Parathyroid adenoma (tissue), 2 donors: Measurements from ENCODE around the gene EHMT2.

Experiments
- H2AFZ ChIP-seq: fragments of 300-600 bp; sonication (generic); one replicate; pipeline ENCODE4 v1.7.0; 2017; ENCODE audit warnings: antibody characterized with exemption, mild to moderate bottlenecking
- H3K27ac ChIP-seq: fragments of 300-600 bp; sonication (generic); one replicate; pipeline ENCODE4 v1.7.0; 2017
- H3K27me3 ChIP-seq: fragments of 300-600 bp; sonication (generic); one replicate; pipeline ENCODE4 v1.7.0; 2017; ENCODE audit warnings: low read length; ENCODE audit not compliant: control insufficient read depth, insufficient read depth
- H3K36me3 ChIP-seq: fragments of 300-600 bp; sonication (generic); one replicate; pipeline ENCODE4 v1.7.0; 2017; ENCODE audit warnings: low read length; ENCODE audit not compliant: control insufficient read depth, insufficient read depth
- H3K4me1 ChIP-seq: fragments of 300-600 bp; sonication (generic); one replicate; pipeline ENCODE4 v1.7.0; 2017; ENCODE audit warnings: control low read depth
- H3K4me2 ChIP-seq: fragments of 300-600 bp; sonication (generic); one replicate; pipeline ENCODE4 v1.7.0; 2017; ENCODE audit warnings: low read length
- H3K4me3 ChIP-seq: fragments of 300-600 bp; sonication (generic); one replicate; pipeline ENCODE4 v1.7.0; 2017; ENCODE audit warnings: low read depth, low read length
- H3K79me2 ChIP-seq: fragments of 300-600 bp; sonication (generic); one replicate; pipeline ENCODE4 v1.7.0; 2017; ENCODE audit warnings: control low read depth
- H3K9ac ChIP-seq: fragments of 300-600 bp; sonication (generic); one replicate; pipeline ENCODE4 v1.7.0; 2017; ENCODE audit warnings: mild to moderate bottlenecking
- H3K9me3 ChIP-seq: fragments of 300-600 bp; sonication (generic); one replicate; pipeline ENCODE4 v1.7.0; 2017; ENCODE audit warnings: low read length; ENCODE audit not compliant: control insufficient read depth
- CTCF ChIP-seq: fragments of 300-600 bp; sonication (generic); IDR thresholded peaks from one replicate; pipeline ENCODE4 v1.7.0; 2017; ENCODE audit warnings: antibody characterized with exemption, mild to moderate bottlenecking
- donor health status: primary hyperparathyroidism.

Gene EHMT2

DNA sequence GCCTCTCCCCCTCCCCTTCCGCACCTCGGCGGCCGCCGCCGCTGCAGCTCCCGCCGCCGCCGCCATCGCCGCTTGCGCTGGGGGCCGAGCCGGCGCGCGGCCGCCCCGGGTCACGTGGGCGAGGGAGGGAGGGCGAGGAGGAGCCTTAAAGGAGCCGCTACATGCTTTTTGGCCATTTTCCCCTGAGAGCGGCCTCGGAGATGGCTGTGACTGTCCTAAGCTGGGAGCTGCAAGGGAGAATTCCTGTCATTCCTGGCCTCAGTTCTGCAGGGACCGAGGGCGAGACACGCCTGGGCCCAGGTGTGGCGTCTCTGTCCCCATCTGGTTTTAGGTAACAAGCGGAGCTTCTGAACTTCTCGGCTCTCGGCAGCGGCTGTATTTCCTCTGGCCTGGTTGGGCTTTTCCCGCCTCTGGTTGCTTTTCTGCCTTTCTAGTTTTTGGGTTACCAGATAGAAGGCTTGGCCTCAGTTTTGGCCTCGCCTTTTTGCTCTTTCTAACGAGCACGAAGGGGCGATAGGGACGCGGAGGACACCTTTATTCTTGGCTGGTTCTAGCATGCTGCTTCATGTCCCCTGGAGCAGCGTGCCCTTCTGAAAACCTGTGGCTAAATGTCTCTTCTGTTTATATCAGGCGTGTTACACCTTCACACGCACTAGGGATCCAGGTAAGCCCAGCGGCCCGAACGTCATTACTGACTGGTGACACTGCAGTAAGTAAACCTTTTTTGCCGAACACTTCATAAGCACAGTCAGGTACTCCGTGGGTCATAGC, at the start of gene EHMT2:
EHMT2 (minus strand) TSS at position 87 of the 771 bp plus-strand sequence; CDS start at position 66, 21 bp downstream.
- no peaks in the 10 kb centered on the region for H3K36me3 ChIP-seq
- TF ChIP-seq CTCF, result no peak
- H2AFZ ChIP-seq, result peak within 1 kb of the TSS; percentile 89
- peak within 1 kb of the TSS; percentile 32 for H3K9ac ChIP-seq
- no peaks in the 10 kb centered on the region for H3K27me3 ChIP-seq
- H3K4me3 ChIP-seq, result peak within 1 kb of the TSS; percentile 87
- H3K4me1 ChIP-seq, result peaks cover 9% of the 10 kb centered on the region
- H3K27ac ChIP-seq, result peak within 1 kb of the TSS; percentile 82
- H3K9me3 ChIP-seq, result no peaks in the 10 kb centered on the region
- no peaks in the 10 kb centered on the region for H3K79me2 ChIP-seq
- peak within 1 kb of the TSS; percentile 78 for H3K4me2 ChIP-seq

DNA sequence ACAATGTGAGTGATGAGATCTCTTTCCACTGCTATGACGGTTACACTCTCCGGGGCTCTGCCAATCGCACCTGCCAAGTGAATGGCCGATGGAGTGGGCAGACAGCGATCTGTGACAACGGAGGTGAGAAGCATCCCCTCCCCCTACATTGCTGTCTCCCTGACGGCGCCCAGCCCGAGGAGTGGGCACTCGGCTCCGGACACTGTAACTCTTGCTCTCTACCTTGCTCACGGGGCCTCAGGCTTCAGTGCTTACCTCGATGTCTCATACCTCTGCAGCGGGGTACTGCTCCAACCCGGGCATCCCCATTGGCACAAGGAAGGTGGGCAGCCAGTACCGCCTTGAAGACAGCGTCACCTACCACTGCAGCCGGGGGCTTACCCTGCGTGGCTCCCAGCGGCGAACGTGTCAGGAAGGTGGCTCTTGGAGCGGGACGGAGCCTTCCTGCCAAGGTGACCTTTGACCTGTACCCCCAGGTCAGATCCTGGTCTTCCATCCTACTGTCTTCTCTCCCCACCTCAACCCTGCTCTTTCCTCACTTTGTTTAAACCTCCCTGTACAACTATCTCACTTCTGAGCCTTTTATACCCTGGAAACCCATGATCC, 49.7 kb upstream of the EHMT2 start:
- Histone ChIP-seq H3K4me3 (no peak overlapping the region), H3K79me2 (peaks cover 6% of the 10 kb centered on the region), H3K9me3 (no peaks in the 10 kb centered on the region), H3K4me2 (no peak overlapping the region), H3K27me3 (no peaks in the 10 kb centered on the region), H3K27ac (peak overlapping the region; percentile 94), H2AFZ (no peak overlapping the region), H3K4me1 (peaks cover 48% of the 10 kb centered on the region), H3K9ac (no peak overlapping the region), H3K36me3 (no peaks in the 10 kb centered on the region)
- TF ChIP-seq CTCF, result no peak

GRCh38 chr6:31946370-31946885, 48.9 kb upstream of the EHMT2 start:
- peak overlapping the region; percentile 2 for H3K9ac ChIP-seq

GRCh38 chr6:31945507-31946369, 48.2 kb upstream of the EHMT2 start, which contains the start of gene CFB:
TSS of gene CFB (plus strand) at chr6:31946095. CDS start at chr6:31946222, 127 bp downstream.
- peak within 1 kb of the TSS; percentile 43 for H3K4me3 ChIP-seq

More at GRCh38 chr6:31946370-31946885, 48.9 kb upstream of the EHMT2 start:
- H3K4me2 ChIP-seq, result peak overlapping the region; percentile 75
- no peaks in the 10 kb centered on the region for H3K27me3 ChIP-seq
- TF ChIP-seq CTCF, result no peak
- H3K4me3 ChIP-seq, result peak overlapping the region; percentile 11
- H3K9me3 ChIP-seq, result no peaks in the 10 kb centered on the region
- peaks cover 6% of the 10 kb centered on the region for H3K79me2 ChIP-seq
- peak overlapping the region; percentile 94 for H3K27ac ChIP-seq
- H3K36me3 ChIP-seq, result no peaks in the 10 kb centered on the region
- peaks cover 43% of the 10 kb centered on the region for H3K4me1 ChIP-seq
- peak overlapping the region; percentile 62 for H2AFZ ChIP-seq

More at GRCh38 chr6:31945507-31946369, 48.2 kb upstream of the EHMT2 start, which contains the start of gene CFB:
- TF ChIP-seq CTCF, result no peak
- H3K27ac ChIP-seq, result peak within 1 kb of the TSS; percentile 94
- peak within 1 kb of the TSS; percentile 62 for H2AFZ ChIP-seq
- peak within 1 kb of the TSS; percentile 2 for H3K9ac ChIP-seq
- H3K36me3 ChIP-seq, result no peaks in the 10 kb centered on the region
- no peaks in the 10 kb centered on the region for H3K27me3 ChIP-seq
- H3K9me3 ChIP-seq, result no peaks in the 10 kb centered on the region
- H3K4me1 ChIP-seq, result peaks cover 43% of the 10 kb centered on the region
- peak within 1 kb of the TSS; percentile 75 for H3K4me2 ChIP-seq
- H3K79me2 ChIP-seq, result peaks cover 6% of the 10 kb centered on the region
